K562 (cell line): ENCODE data around the gene SLC25A21. TPM values are rescaled to one million over a fixed set of nuclear protein-coding genes. Genes with fewer than 3 reads are reported as not detected.

Experiments used
- ATAC-seq: fragments of 200-7000 bp; cut with Tn5 transposase; 3 replicates; pipeline ENCODE4 v1.9.1; 2020; ENCODE audit warnings: moderate library complexity
- BruUV-seq: library from RNA; stranded (reverse); fragments of 400-500 nt; replicated peaks from 2 replicates; lab custom pipeline; 2021; lab: Mats Ljungman, UMichigan
- CTCF ChIA-PET: fragments of 300-600 bp; formaldehyde crosslinking; extraction: SDS; loops from one replicate; lab custom pipeline; 2021; ENCODE audit warnings: low intra/inter-chr PET ratio; lab: Yijun Ruan, JAX
- POLR2A ChIA-PET: fragments of 300-600, 350-650 bp; sonication (Branson Sonifier 250); formaldehyde crosslinking; extraction: SDS; loops from one replicate; lab custom pipeline; 2021; ENCODE audit warnings: antibody characterized with exemption, inconsistent platforms; lab: Yijun Ruan, JAX
- DNase-seq, 4 experiments: peaks; one replicate each; pipeline versions ENCODE4 v3.0.0 to v3.0.0-alpha.2; 2011 to 2018; ENCODE audit warnings: low spot score in 3 of 4, mixed read lengths in 3 of 4; ENCODE audit errors: extremely low read depth in 1 of 4
- FAIRE-seq: peaks from 2 replicates; lab custom pipeline; 2011; peaks lifted over from hg19 to GRCh38; lab: Jason Lieb, UNC
- H2AFZ ChIP-seq: 2 replicates; pipeline ENCODE4 v1.6.0; 2011; ENCODE audit warnings: low read depth, low read length, control low read depth, inconsistent platforms
- H3K27ac ChIP-seq: fragments of 200-600 bp; 3 replicates; pipeline ENCODE4 v1.8.0; 2011; ENCODE audit warnings: low read depth, mild to moderate bottlenecking, control low read depth, inconsistent platforms, low read length, moderate library complexity, mixed read lengths; ENCODE audit errors: extremely low read depth
- H3K27me3 ChIP-seq, 2 experiments: fragments of 300-600 bp in 1 of 2; 2 replicates in 1 of 2; 3 replicates in 1 of 2; pipeline versions ENCODE4 v1.6.0 to v1.8.0; 2011; ENCODE audit warnings: inconsistent platforms in 2 of 2, low read length in 2 of 2, mild to moderate bottlenecking in 1 of 2, mixed read lengths in 1 of 2, moderate library complexity in 1 of 2; ENCODE audit not compliant: control insufficient read depth in 2 of 2, insufficient read depth in 2 of 2
- H3K36me3 ChIP-seq: fragments of 300-600 bp; 3 replicates; pipeline ENCODE4 v1.8.0; 2011; ENCODE audit warnings: mild to moderate bottlenecking, low read length, inconsistent platforms; ENCODE audit not compliant: control insufficient read depth, insufficient read depth
- H3K4me1 ChIP-seq, 2 experiments: fragments of 200-600 bp in 1 of 2; replicated peaks in 1 of 2; 2 replicates in 1 of 2; 3 replicates in 1 of 2; pipeline versions ENCODE4 v1.5.1 to v1.8.0; 2011; ENCODE audit warnings: inconsistent platforms in 2 of 2, low read length in 2 of 2, mild to moderate bottlenecking in 1 of 2, mixed read lengths in 1 of 2, moderate library complexity in 1 of 2; ENCODE audit not compliant: control insufficient read depth in 2 of 2, insufficient read depth in 2 of 2
- H3K4me2 ChIP-seq: 2 replicates; pipeline ENCODE4 v1.6.1; 2011; ENCODE audit warnings: low read length, control low read depth, inconsistent platforms, mixed read lengths; ENCODE audit not compliant: insufficient read depth
- H3K4me3 ChIP-seq: fragments of 200-600 bp; sonication (generic), shearing (Covaris generic); 2 replicates; pipeline ENCODE4 v1.5.1; 2016; ENCODE audit warnings: control low read depth, inconsistent platforms
- H3K79me2 ChIP-seq: fragments of 200-600 bp; 3 replicates; pipeline ENCODE4 v1.8.0; 2011; ENCODE audit warnings: low read length, inconsistent platforms; ENCODE audit not compliant: control insufficient read depth, insufficient read depth
- H3K9ac ChIP-seq, 2 experiments: 2 replicates each; pipeline versions ENCODE4 v1.6.0 to v1.6.1; 2011; ENCODE audit warnings: low read depth in 2 of 2, low read length in 2 of 2, control low read depth in 1 of 2, inconsistent platforms in 1 of 2, mild to moderate bottlenecking in 1 of 2, mixed read lengths in 1 of 2; ENCODE audit not compliant: insufficient read depth in 1 of 2
- H3K9me1 ChIP-seq: one replicate; pipeline ENCODE4 v1.6.0; 2011; ENCODE audit warnings: inconsistent platforms, mild to moderate bottlenecking, low read length, moderate library complexity; ENCODE audit not compliant: control insufficient read depth, insufficient read depth
- H3K9me3 ChIP-seq: replicated peaks from 2 replicates; pipeline ENCODE4 v1.5.1; 2011; ENCODE audit warnings: low read depth, low read length, inconsistent platforms; ENCODE audit not compliant: control insufficient read depth, insufficient read depth
- H4K20me1 ChIP-seq: replicated peaks from 2 replicates; pipeline ENCODE4 v1.6.1; 2011; ENCODE audit warnings: low read length, inconsistent platforms, mixed read lengths; ENCODE audit not compliant: control insufficient read depth, insufficient read depth
- ADNP ChIP-seq: fragments of 200-800 bp; sonication (Bioruptor generic); IDR thresholded peaks from 2 replicates; pipeline ENCODE4 v1.6.1; 2016; ENCODE audit warnings: missing genetic modification characterization, missing compliant biosample characterization
- CREB1 ChIP-seq, 2 experiments: sonication (generic) in 1 of 2; formaldehyde crosslinking in 1 of 2; IDR thresholded peaks; 2 replicates each; pipeline versions ENCODE4 v1.6.1 to v1.8.0; 2012 to 2022; ENCODE audit warnings: inconsistent platforms in 1 of 2, mild to moderate bottlenecking in 1 of 2, missing genetic modification reagents in 1 of 2, moderate library complexity in 1 of 2
- DPF2 ChIP-seq: fragments of 450-650 bp; IDR thresholded peaks from 2 replicates; pipeline ENCODE4 v1.6.1; 2016
- GATA2 ChIP-seq: sonication (generic); formaldehyde crosslinking; IDR thresholded peaks from 2 replicates; pipeline ENCODE4 v1.4.0; 2020; ENCODE audit warnings: mild to moderate bottlenecking, missing genetic modification reagents
- HNRNPK ChIP-seq: fragments of 200-400 bp; formaldehyde crosslinking; IDR thresholded peaks from one replicate; pipeline ENCODE4 v1.6.1; 2018; ENCODE audit warnings: mild to moderate bottlenecking, low read depth, low read length; ENCODE audit not compliant: poor library complexity, severe bottlenecking
- KLF6 ChIP-seq: fragments of 250-450 bp; sonication (Bioruptor Pico); IDR thresholded peaks from 2 replicates; pipeline ENCODE4 v1.4.0; 2020; ENCODE audit warnings: mild to moderate bottlenecking, moderate library complexity, borderline replicate concordance
- LEF1 ChIP-seq: fragments of 450-650 bp; IDR thresholded peaks from 2 replicates; pipeline ENCODE4 v1.6.1; 2016; ENCODE audit warnings: mild to moderate bottlenecking
- PHF21A ChIP-seq: fragments of 450-650 bp; IDR thresholded peaks from 2 replicates; pipeline ENCODE4 v1.6.1; 2017; ENCODE audit warnings: low read depth, borderline replicate concordance
- PPARD ChIP-seq: fragments of 250-450 bp; sonication (Bioruptor Pico); IDR thresholded peaks from 2 replicates; pipeline ENCODE4 v1.8.0; 2022; ENCODE audit warnings: inconsistent platforms, mild to moderate bottlenecking, moderate library complexity
- RBFOX2 ChIP-seq: fragments of 200-400 bp; formaldehyde crosslinking; IDR thresholded peaks from 2 replicates; pipeline ENCODE4 v1.6.1; 2017; ENCODE audit warnings: low read depth, mild to moderate bottlenecking, low read length, moderate library complexity
- RBM25 ChIP-seq: fragments of 200-400 bp; formaldehyde crosslinking; IDR thresholded peaks from 2 replicates; pipeline ENCODE4 v1.6.1; 2018; ENCODE audit warnings: low read length, low read depth, moderate library complexity; ENCODE audit not compliant: severe bottlenecking
- SRSF7 ChIP-seq: fragments of 200-400 bp; formaldehyde crosslinking; optimal IDR thresholded peaks from 2 replicates; pipeline ENCODE3; 2017; ENCODE audit warnings: mild to moderate bottlenecking, low read depth, low read length
- TAL1 ChIP-seq: fragments of 450-650 bp; IDR thresholded peaks from 2 replicates; pipeline ENCODE4 v1.6.1; 2016; ENCODE audit warnings: mild to moderate bottlenecking
- ZNF3 ChIP-seq: fragments of 250-450 bp; sonication (Bioruptor Pico); IDR thresholded peaks from 2 replicates; pipeline ENCODE4 v1.5.0; 2021; ENCODE audit warnings: mild to moderate bottlenecking, moderate library complexity
- ZNF445 ChIP-seq: fragments of 250-450 bp; sonication (Bioruptor Pico); IDR thresholded peaks from 2 replicates; pipeline ENCODE4 v1.4.0; 2020; ENCODE audit warnings: low read depth, mild to moderate bottlenecking, moderate library complexity
- WGBS: fragments of 100-300 bp; shearing (Covaris generic); methylation state at CpG from one replicate; pipeline ENCODE4 v1.1.6; 2016; ENCODE audit warnings: low coverage, mixed read lengths; ENCODE audit not compliant: insufficient coverage; ENCODE audit errors: missing lambda C conversion rate; 5-methylcytosine and 5-hydroxymethylcytosine counted together
- in situ Hi-C: fragments of 300-500 bp; cut with MboI; formaldehyde crosslinking; loops from 4 replicates; pipeline ENCODE4 v1.15.0; 2018; ENCODE audit warnings: inconsistent platforms, mixed read lengths
- intact Hi-C: fragments of 100-400 bp; cut with micrococcal nuclease; formaldehyde crosslinking; loops from 2 replicates; pipeline ENCODE4 v1.14.2; 2022
- polyA plus RNA-seq, 8 experiments: library from polyadenylated mRNA; depleted of rRNA in 4 of 8; stranded (reverse) in 5 of 8; unstranded in 3 of 8; fragments of >200 nt; fragmentation: Nextera tagmentation in 2 of 8; fragmentation: Illumina TruSeq in 1 of 8; extraction: Ambion mirVana in 2 of 8; extraction: Trizol in 1 of 8; gene quantifications; 2 replicates each; pipeline versions ENCODE4 v1.2.1 to v1.2.3, GENCODE V29; 2011 to 2014; ENCODE audit warnings: inconsistent platforms in 1 of 8, missing spikeins in 1 of 8
- total RNA-seq, 7 experiments: library from RNA; depleted of rRNA in 6 of 7; stranded (reverse); fragments of >200 nt in 6 of 7; fragmentation: Illumina TruSeq in 2 of 7; extraction: Trizol in 2 of 7; gene quantifications; 2 replicates each; pipeline versions ENCODE4 v1.2.1 to v1.2.3, GENCODE V29; 2011 to 2021; ENCODE audit warnings: low replicate concordance in 1 of 7
- TF ChIP-seq, protein P1 (sequence below): fragments of 250-450 bp; sonication (Bioruptor Pico); IDR thresholded peaks from 2 replicates; pipeline ENCODE4 v1.5.0; 2020; ENCODE audit warnings: mild to moderate bottlenecking, borderline replicate concordance

The SLC25A21 gene
- total and polyA plus RNA-seq, 9 of the 15 experiments (the other 6 are each of a cell fraction or from before 2014, with no cell fraction given), result 15.2 to 46.7 (median 28.7) TPM

DNA sequence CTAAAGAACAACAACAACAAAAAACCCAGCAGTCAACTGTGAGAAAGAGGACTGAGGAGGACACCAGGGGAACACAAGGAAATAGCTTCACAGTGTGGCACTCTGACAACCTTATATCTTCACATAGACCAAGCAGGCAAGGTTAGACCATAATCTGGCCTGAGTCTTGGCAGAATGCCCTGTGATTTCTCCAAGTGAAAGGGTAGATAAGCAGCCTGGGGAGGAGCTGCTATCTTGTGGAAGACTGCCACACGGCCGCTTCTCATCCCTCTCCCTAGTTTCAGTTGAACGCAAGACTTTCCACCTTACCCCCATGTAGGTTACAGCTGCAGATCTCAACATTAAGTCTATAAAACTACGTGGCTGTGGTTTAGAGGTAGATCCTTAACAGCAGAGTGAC, 3.7 kb downstream of the SLC25A21 start (continued):
- TF ChIP-seq RBFOX2 (no peak), CREB1 (IDR thresholded peaks at IDR 0.05) (0 out of 2 replicates have a peak, but pooled peaks have one; percentile 26), CREB1 (CRISPR knock-in tag; IDR thresholded peaks at IDR 0.05) (no peak), ZNF445 (CRISPR knock-in tag) (no peak), SRSF7 (no peak), PPARD (CRISPR knock-in tag) (no peak), TAL1 (peak; percentile 77)

DNA sequence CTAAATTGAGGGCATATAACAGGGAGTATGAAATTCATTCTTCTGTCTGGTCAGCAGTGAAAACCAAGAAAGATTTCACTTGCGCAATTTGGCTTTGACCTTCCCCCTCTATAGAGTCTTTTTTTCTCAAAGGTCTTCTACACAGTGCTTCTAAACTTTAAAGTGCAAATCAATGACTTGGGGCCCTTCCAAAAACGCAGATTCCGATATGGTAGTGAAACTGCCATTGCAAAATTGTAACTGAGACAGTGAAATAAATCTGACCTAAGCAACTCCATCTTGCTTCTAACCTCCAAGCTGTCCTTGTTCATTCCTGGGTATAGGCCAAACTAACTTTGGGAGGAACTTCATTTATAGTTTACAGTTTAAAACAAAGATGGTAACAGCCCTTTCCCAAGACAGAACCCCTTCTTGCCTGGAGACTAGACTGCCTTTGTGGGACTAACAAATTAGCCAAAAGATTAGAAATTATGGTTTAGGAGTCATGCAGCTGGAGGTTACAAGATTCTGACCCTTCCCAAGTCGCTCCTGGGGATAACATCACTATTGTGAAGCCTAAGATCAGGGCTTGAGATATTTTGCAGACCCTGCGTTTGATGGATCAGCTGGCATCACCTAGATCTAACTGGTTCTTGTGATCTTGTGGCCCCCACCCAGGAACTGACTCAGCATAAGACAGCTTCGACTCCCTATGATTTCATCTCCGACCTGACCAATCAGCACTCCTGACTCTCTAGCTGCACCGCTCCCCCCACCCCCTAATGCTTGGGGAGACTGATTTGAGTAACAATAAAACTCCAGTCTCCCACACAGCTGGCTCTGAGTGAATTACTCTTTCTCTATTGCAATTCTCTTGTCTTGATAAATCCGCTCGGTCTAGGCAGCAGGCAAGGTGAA, 5.0 kb downstream of the SLC25A21 start:
- no TSS peak for BruUV-seq
- no peaks in the 10 kb centered on the region for H3K9me1 ChIP-seq
- intact Hi-C loops (loop anchor here (1.0 kb wide), 1 partner anchor 30 kb away; the partner anchor contains the start of gene MIPOL1), in situ Hi-C loops (loop anchor here (25.0 kb wide), 1 partner anchor 1330 kb away; the partner anchor contains the start of gene BRMS1L)
- no peaks in the 10 kb centered on the region for H3K9me3 ChIP-seq
- H3K4me1 ChIP-seq, result peaks cover 10 to 33% of the 10 kb centered on the region in 2 experiments
- peak overlapping the region; percentile 79 for H3K27ac ChIP-seq
- no peaks in the 10 kb centered on the region for H3K27me3 ChIP-seq
- peak overlapping the region; percentile 75 for H3K4me2 ChIP-seq
- H2AFZ ChIP-seq, result no peak overlapping the region
- WGBS, result 21% methylated on average over 10 of the region's 10 CpGs
- DNase-seq (peak; percentile 56 to 89 (median 67)), ATAC-seq (peak; percentile 49), FAIRE-seq (peak; percentile 78)
- CTCF ChIA-PET, result interaction anchor here (0.6 kb wide), 1 partner anchor 30 kb away, joined by 3 read pairs; the partner anchor contains the start of gene MIPOL1
- no peaks in the 10 kb centered on the region for H4K20me1 ChIP-seq
- H3K36me3 ChIP-seq, result peaks cover 9% of the 10 kb centered on the region; the same call in 2 of the 3 replicates
- H3K4me3 ChIP-seq, result no peak overlapping the region
- peaks cover 89% of the 10 kb centered on the region for H3K79me2 ChIP-seq
- H3K9ac ChIP-seq, result peak overlapping the region; percentile 51 to 55; a peak in 3 of 4 replicates
- POLR2A ChIA-PET, result interaction anchor here (0.5 to 2.1 kb wide), 11 partner anchors 12 to 251 kb away, joined by 3 to 10 read pairs (median 3); partner anchors contain the start of gene MIPOL1
- TF ChIP-seq KLF6 (CRISPR knock-in tag) (peak; percentile 98), HNRNPK (no peak), LEF1 (peak; percentile 35; the same call in 1 of the 2 replicates), DPF2 (peak; percentile 74), RBM25 (no peak), GATA2 (CRISPR knock-in tag) (no peak), PHF21A (no peak), ZNF3 (CRISPR knock-in tag) (0 out of 2 replicates have a peak, but pooled peaks have one; percentile 62), ADNP (tag) (no peak)
- TF ChIP-seq, protein P1, sequence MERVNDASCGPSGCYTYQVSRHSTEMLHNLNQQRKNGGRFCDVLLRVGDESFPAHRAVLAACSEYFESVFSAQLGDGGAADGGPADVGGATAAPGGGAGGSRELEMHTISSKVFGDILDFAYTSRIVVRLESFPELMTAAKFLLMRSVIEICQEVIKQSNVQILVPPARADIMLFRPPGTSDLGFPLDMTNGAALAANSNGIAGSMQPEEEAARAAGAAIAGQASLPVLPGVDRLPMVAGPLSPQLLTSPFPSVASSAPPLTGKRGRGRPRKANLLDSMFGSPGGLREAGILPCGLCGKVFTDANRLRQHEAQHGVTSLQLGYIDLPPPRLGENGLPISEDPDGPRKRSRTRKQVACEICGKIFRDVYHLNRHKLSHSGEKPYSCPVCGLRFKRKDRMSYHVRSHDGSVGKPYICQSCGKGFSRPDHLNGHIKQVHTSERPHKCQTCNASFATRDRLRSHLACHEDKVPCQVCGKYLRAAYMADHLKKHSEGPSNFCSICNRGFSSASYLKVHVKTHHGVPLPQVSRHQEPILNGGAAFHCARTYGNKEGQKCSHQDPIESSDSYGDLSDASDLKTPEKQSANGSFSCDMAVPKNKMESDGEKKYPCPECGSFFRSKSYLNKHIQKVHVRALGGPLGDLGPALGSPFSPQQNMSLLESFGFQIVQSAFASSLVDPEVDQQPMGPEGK (CRISPR knock-in tag), result peak; percentile 88; the same call in 1 of the 2 replicates
